ENCODE measurements around the gene GFRA1. TPM values are rescaled to one million over a fixed set of nuclear protein-coding genes. Genes with fewer than 3 reads are reported as not detected.

Gene GFRA1
- total and polyA plus RNA-seq, 12 donors = 0.38 to 9.3 (median 1.7) TPM

DNA sequence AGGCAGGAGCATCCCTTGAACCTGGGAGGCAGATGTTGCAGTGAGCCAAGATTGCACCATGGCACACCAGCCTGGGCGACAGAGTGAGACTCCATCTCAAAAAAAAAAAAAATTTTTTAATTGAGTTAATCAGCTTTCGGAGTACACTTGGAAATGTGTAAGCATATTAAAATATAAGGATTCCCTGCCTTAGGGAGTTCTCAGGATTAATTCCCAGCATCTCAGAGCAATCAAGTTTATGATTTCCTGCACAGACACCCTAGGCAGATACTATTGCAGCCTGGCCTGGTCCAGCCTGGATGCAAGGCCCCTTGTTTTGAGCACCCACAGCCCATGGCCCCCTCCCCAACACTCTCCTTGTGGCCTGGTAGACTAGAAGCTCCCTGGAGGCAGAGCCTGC lies 39.8 kb downstream of the GFRA1 start:
- Histone ChIP-seq H3K4me1 (no peaks in the 10 kb centered on the region), H3K4me3 (no peak overlapping the region), H3K9me3 (no peaks in the 10 kb centered on the region), H3K27ac (no peak overlapping the region), H3K27me3 (no peaks in the 10 kb centered on the region), H3K36me3 (no peaks in the 10 kb centered on the region)
- TF ChIP-seq, protein P1, sequence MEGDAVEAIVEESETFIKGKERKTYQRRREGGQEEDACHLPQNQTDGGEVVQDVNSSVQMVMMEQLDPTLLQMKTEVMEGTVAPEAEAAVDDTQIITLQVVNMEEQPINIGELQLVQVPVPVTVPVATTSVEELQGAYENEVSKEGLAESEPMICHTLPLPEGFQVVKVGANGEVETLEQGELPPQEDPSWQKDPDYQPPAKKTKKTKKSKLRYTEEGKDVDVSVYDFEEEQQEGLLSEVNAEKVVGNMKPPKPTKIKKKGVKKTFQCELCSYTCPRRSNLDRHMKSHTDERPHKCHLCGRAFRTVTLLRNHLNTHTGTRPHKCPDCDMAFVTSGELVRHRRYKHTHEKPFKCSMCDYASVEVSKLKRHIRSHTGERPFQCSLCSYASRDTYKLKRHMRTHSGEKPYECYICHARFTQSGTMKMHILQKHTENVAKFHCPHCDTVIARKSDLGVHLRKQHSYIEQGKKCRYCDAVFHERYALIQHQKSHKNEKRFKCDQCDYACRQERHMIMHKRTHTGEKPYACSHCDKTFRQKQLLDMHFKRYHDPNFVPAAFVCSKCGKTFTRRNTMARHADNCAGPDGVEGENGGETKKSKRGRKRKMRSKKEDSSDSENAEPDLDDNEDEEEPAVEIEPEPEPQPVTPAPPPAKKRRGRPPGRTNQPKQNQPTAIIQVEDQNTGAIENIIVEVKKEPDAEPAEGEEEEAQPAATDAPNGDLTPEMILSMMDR (IDR thresholded peaks at IDR 0.05) = no peak
- intact Hi-C loops (cut with DNase I) = no loop called here
- ATAC-seq (no peak), DNase-seq (no peak)
- 94 to 97% methylated on average over 2 of the region's 2 CpGs for WGBS, 2 donors

DNA sequence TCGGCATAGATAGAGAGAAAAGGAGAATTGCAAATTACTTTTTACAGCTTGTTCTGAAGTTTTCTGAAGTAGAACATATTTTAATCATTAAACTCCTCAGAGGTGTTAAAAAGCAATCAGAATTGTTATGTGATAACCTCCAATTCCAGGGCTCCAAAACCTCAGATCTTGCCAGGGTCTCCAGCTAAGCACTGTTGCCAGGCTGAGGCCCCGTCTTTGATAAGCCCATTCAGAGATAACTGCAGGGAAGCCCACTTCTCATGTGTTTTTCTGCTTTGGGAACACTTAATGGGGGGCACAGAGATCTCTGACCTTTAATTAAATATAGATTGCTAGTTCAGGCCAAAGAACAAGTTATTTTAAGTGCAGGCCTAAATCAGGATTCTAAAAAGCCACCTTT lies 40.4 kb downstream of the GFRA1 start:
- WGBS, 2 donors = 21 to 26% methylated on average over 2 of the region's 2 CpGs
- Histone ChIP-seq H3K9me3 (no peaks in the 10 kb centered on the region), H3K27me3 (no peaks in the 10 kb centered on the region), H3K27ac (no peak overlapping the region), H3K36me3 (no peaks in the 10 kb centered on the region), H3K4me3 (no peak overlapping the region), H3K4me1 (no peaks in the 10 kb centered on the region)
- TF ChIP-seq, protein P1 (IDR thresholded peaks at IDR 0.05) = no peak
- DNase-seq (no peak), ATAC-seq (no peak)
- intact Hi-C loops (cut with DNase I) = no loop called here

DNA sequence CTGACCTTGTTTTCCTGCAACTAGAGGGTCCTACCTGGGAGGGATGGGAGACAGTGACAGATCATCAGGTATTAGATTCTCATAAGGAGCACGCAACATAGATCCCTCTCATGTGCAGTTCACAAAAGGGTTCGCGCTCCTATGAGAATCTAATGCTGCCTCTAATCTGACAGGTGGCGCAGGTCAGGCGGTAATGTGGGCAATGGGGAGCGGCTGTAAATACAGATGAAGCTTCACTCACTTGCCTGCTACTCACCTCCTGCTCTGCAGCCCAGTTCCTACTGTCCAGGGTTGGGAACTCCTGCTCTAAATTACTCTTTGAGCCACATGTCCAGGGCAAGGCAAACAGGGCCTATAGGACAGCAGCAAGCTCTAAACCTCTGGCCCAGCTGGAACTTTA lies 46.2 kb downstream of the GFRA1 start:
- TF ChIP-seq, protein P1 (IDR thresholded peaks at IDR 0.05) = no peak
- Histone ChIP-seq H3K9me3 (no peaks in the 10 kb centered on the region), H3K27ac (no peak overlapping the region), H3K4me3 (no peak overlapping the region), H3K36me3 (no peaks in the 10 kb centered on the region), H3K27me3 (peaks cover 0 to 3% (median 0%) of the 10 kb centered on the region in 7 donors), H3K4me1 (no peaks in the 10 kb centered on the region)
- WGBS, 2 donors = 94 to 95% methylated on average over 6 of the region's 6 CpGs
- no peak for DNase-seq
- ATAC-seq = no peak
- intact Hi-C loops (cut with DNase I) = no loop called here

DNA sequence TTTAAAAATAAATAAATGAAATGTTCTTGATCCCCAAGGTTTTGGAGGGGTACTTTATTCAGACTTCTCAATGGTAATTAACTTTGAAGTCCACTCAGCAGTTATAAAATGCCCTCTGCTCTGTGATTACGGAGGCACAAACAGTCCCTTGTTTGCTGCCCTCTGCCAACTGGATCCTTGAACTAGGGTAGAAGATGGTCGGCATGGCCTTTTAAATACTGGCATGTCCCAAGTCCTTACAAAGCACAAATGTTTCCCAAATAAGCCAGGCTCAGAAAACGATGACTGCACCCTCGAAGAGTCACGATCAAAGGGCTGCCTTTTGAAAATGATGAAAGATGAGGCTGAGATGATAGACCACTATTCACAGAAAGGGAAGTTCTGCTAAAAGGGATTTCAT lies 47.0 kb downstream of the GFRA1 start:
- H3K36me3 ChIP-seq = no peaks in the 10 kb centered on the region
- H3K27me3 ChIP-seq = peaks cover 0 to 3% (median 0%) of the 10 kb centered on the region in 7 donors
- 81 to 91% methylated on average over 5 of the region's 5 CpGs for WGBS, 2 donors
- no peak overlapping the region for H3K27ac ChIP-seq
- no peak for ATAC-seq
- intact Hi-C loops (cut with DNase I) = no loop called here
- TF ChIP-seq, protein P1 (IDR thresholded peaks at IDR 0.05) = no peak
- no peak for DNase-seq
- H3K4me3 ChIP-seq = no peak overlapping the region
- H3K4me1 ChIP-seq = no peaks in the 10 kb centered on the region
- no peaks in the 10 kb centered on the region for H3K9me3 ChIP-seq
